Subcutaneous adipose tissue (tissue), 4 donors: ENCODE measurements around the gene C10orf53. TPM values are rescaled to one million over a fixed set of nuclear protein-coding genes. Genes with fewer than 3 reads are reported as not detected.

Source experiments
- CTCF ChIP-seq: fragments of 450-650 bp; IDR thresholded peaks from one replicate; pipeline ENCODE4 v1.5.1; 2016; ENCODE audit warnings: low read depth, mild to moderate bottlenecking, control low read depth, antibody characterized with exemption, moderate library complexity
- total RNA-seq, 4 donors: library from RNA; depleted of rRNA; stranded (reverse); fragments of >200 nt; gene quantifications; one replicate each; pipeline ENCODE4 v1.1.0, GENCODE V29; 2016

Gene C10orf53
- total RNA-seq, 4 donors from 2014 or later = not detected

GRCh38 chr10:49734676-49735075, 55.2 kb downstream of the C10orf53 start:
- TF ChIP-seq CTCF = no peak

- no peak for TF ChIP-seq CTCF
Measured at GRCh38 chr10:49735161-49735560, 55.7 kb downstream of the C10orf53 start.

- no peak for TF ChIP-seq CTCF
Measured at GRCh38 chr10:49735848-49736563, 56.6 kb downstream of the C10orf53 start.

DNA sequence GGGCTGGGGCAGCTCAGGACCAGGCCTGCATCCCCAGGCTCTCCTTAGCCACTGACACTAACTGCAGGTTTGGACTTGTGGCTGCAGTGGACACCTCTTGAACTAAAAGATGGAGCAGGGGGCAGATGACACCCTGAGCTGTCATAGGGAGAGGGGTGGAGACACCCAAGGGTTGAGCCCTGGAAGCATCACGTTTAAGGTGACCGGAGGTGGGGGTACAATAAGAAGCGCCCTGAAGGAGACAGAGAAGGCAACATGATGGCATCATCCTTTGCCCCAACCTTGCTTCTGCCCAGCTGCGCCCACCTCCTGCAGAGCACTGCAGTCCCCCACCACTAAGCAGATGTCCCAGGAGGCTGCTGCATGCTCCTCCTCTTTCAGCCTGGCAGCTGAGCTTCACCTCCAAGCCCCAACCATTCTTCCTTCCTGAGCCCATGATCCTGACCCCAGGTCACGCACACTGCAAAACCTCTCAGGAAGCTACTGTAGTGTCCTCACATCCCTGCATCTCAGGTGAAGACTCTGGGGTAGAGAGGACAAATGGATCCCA, 57.2 kb downstream of the C10orf53 start:
- no peak for TF ChIP-seq CTCF

DNA sequence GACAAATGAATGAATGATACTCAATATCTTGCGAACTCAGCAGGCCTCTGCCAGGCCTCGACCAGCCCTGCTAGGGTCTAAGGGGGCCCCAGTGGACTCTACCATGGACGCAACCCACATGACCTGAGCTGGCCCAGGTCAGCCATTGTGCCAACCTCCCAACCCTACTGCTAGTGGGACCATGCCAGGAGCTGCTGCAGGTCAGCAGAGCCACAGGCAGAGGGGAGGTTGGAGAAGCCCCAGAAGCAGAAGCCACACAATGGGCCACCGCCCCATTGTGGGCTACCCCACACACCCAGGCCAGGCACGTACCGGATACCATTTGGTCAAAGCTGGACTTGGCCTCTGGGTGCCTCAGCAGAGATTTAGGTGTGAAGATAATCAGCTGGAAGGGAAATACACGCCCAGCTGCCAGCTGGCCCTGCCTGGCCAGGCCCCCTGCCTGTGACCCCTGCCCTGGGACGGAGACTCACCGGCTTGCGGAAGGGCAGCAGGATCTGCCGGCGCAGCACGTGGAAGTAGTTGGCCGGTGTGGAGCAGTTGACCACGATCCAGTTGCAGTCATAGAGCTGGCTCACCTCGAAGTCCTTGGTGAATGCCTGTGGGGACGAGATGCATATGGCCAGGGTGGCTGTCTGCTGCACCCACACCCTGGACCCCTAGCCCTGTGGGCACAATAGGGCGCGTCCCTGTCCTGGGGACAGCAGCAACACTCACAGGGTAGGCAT, 58.2 kb downstream of the C10orf53 start:
- TF ChIP-seq CTCF = no peak

DNA sequence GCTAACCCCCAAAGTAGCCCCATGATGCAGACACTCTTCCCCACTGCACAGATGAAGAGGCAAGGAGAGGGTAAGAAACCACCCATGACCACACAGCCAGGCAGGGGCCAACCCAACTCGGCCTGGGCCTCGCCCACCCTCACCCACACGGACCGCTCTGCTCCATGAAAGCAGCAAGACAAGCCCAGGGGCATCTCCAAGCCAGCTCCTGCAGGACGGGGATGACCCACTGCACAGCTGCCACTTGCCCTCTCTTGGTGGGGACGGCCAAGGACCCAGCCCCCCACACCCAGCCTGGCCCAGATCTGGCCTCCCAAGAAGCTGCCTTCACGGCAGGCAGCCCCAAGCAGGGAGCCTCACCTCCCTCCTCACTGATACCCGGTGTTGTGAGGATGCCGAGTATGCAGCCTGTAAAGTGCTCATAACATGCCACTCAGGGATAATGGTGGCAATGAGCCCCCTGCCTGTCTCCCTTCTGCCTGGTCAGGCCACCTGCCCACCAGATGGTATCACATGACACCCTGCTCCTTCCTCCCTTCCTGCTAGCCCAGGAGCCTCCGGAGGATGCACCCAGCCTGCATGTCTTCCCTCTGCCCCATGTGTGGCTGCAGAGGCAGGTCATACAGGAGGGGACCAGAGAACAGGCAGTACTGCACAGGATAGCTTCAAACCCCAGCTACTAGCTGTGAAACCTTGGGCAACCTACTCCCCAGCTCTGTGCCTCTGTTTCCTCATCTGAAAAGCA, 59.3 kb downstream of the C10orf53 start:
- no peak for TF ChIP-seq CTCF

DNA sequence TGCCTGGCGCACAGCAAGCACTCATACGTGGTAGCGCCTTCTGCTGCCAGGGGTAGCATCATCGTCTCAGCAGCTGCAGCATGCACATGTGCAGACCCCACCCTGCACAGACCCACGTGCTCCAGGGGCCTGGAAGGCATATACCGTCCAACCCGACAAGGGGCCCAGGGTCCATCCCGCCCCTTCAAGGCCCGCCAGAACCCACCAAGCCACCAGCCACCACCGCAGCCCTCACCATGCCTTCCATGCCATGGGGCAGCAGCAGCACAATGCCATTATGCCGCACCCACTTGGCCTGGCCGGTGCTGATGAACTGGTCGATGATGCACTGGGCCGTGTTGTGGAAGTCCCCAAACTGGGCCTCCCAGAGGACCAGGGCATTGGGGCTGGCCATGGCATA, 60.0 kb downstream of the C10orf53 start:
- no peak for TF ChIP-seq CTCF
